Stimulated activated CD8-positive, alpha-beta memory T cell treated with anti-CD3 and anti-CD28 coated beads, Interleukin-15, amount 100 ng/mL, for 48 hours (primary cell): Measurements from ENCODE around the gene C8G.

Experiments
- DNase-seq, 2 donors: peaks; one replicate each; pipeline ENCODE4 v3.0.0-alpha.2; 2020; ENCODE audit warnings: low read depth in 2 of 2

Gene C8G

DNA sequence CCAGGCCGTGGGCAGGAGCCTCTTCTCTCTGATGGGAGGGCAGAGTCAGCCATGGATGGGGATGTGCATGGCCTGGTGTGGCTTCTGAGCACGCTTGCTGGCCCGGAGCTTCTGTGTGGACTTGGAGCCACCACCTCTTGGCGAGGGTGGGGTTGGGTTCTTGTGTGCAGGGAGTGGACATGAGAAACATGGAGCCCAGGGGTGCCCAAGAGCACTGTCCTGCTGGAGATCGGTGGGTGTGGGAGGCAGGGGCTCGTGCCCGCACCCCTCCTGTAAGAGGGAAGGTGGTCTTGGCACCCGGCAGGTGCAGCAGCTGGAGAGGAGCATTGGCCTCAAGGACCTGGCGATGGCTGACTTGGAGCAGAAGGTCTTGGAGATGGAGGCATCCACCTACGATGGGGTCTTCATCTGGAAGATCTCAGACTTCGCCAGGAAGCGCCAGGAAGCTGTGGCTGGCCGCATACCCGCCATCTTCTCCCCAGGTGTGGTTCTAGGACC, 24.3 kb upstream of the C8G start:
- no peak for DNase-seq

DNA sequence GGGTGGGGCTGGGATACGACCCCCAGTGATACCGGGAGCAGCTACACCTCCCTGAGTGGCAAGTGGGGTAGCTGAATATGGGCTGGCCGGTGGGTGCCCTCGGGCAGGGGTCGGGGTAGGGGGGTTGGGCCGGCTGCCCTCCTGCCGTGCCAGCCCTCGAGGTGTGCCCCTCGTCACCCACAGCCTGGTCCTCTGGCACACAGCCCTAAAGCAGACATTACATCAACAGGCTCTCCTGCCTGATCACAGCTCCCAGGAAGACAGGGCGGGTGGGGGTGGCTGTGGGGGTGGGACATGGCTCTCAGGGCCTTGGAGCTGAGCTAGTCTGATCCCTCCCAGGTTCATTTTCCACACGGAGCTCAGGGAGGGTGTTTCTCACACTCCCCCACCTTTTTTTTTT, 23.7 kb upstream of the C8G start:
- no peak for DNase-seq

DNA sequence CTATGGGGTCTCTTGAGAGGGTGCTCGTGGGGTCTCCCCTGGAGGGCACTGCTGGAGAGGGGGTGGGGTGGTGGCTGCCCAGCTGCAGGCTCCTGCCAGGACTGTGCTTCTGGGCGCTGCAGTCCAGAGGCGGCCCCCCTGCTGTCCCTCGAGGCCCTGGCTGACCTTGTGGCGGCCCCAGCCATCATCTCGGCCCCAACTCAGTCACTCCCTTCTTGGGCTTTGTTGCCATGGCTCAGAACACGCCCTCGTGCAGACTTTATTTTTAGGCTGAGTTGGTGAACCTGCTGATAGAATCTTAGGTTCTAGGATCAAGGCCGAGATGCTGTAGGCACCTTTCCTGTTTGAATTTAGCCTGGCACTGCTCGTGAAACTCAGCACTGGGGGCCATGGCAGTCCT, 23.3 kb upstream of the C8G start:
- no peak for DNase-seq

DNA sequence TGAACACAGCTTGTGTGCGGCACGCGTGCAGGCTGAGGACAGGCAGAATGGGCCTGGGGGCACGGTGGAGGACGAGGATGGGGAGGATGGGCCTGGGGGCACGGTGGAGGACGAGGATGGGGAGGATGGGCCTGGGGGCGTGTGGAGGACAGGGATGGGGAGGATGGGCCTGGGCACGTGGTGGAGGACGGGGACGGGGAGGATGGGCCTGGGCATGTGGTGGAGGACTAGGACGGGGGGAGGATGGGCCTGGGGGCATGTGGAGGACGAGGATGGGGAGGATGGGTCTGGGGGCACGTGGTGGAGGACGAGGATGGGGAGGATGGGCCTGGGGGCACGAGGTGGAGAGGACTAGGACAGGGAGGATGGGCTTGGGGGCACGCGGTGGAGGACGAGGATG, 22.5 kb upstream of the C8G start:
- no peak for DNase-seq

DNA sequence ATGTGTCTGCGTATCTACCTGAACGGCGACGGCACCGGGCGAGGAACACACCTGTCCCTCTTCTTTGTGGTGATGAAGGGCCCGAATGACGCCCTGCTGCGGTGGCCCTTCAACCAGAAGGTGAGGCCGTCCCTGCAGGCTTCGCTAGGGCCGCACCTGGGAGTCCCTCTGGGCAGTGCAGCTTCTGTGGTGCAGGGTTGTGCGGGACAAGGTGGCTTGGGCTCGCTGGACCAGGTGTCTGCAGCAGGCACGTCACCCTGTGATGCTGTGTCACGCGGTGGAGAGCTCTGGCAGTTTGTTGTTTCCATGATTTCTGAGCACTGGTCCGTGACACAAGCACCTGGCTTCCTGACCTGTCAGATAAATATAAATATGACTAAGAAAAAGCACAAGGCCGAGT, 21.2 kb upstream of the C8G start:
- DNase-seq, result no peak

DNA sequence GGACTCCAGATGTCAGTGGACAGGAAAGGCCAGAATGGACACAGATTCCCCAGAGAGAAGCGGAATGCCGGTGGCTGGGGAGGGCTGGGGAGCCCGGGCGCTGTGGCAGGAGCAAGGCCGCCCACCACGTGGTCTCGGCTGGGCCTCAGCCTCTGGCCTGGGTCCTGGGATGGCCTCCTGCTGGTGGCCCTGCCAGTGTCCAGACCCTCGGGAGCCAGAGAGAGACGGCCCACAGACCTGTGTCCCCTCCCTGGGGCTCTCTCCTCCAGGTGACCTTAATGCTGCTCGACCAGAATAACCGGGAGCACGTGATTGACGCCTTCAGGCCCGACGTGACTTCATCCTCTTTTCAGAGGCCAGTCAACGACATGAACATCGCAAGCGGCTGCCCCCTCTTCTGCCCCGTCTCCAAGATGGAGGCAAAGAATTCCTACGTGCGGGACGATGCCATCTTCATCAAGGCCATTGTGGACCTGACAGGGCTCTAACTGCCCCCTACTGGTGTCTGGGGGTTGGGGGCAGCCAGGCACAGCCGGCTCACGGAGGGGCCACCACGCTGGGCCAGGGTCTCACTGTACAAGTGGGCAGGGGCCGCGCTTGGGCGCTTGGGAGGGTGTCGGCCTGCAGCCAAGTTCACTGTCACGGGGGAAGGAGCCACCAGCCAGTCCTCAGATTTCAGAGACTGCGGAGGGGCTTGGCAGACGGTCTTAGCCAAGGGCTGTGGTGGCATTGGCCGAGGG, 19.5 kb upstream of the C8G start:
- no peak for DNase-seq

DNA sequence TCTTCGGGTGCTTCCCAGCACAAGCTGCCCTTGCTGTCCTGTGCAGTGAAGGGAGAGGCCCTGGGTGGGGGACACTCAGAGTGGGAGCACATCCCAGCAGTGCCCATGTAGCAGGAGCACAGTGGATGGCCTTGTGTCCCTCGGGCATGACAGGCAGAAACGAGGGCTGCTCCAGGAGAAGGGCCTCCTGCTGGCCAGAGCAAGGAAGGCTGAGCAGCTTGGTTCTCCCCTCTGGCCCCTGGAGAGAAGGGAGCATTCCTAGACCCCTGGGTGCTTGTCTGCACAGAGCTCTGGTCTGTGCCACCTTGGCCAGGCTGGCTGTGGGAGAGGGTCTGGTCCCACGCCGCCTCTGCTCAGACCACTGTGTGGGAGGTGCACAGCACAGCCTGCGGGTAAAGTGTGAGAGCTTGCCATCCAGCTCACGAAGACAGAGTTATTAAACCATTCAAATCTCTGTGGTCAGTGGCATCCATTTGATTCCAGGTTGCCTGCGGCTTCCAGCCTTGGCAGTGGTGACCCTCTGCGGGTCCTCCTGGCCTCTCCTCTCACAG, 18.8 kb upstream of the C8G start:
- no peak for DNase-seq

DNA sequence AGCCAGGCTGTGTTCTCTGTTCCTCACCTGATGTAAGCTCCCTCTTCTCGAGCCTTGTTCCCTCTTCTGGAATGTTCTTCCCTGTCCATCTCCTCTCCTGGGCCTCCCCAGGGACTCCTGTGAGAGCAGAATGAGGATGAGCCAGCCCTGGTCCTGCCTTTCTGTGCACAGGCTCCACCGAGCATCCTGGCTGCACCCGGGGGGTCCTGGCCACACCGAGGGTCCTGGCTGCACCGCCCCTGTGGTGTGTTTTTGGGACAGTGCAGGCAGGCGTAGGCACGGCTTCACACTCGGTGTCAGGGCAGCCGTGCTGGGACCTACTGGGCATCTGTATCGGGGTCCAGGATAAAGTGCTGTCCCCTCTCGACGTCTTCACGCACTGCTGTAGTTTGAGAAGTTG, 18.3 kb upstream of the C8G start:
- no peak for DNase-seq

DNA sequence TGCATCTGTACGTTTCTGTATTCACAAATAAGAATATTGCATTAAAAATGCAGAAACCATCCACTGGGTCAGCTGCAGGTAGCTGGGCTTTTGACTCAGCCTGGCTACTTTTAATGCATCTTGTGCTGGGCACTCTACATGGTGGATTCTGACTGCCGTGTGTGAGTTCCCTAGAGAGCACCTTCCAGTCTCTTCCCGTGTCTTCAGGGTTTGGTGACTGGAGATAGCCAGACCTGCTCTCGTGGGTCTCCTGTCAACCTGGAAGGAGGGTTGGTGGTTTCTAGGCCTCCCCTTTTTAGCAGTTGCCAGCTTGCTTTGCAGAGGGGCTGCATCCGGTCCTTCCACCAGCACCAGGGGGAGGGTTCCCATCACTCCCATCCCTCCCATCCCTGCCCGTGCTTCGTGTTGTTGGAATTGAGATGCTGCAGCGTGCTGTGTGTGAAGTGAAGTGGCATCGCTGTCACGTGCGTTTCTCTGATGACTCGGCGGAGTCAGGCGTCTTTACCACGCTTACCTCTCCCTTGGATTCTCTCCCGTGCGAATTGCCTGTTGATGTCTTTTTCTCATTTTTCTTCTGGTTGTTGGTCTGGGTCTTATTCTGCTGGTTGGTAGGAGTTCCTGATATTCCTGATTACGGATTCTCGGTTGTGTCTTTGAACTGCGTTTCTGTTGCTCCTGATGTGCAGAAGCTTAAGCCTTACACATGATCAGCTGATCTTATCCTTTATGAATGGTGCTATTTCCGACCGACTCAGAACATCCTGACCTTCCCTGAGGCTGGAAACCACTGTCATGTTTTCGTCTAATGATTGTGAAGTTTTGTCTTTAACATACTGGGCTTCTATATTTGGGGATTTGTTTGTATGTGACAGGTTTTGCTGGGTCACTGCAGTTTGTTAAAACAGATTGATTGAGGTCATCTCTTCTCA, 17.4 kb upstream of the C8G start:
- no peak for DNase-seq

DNA sequence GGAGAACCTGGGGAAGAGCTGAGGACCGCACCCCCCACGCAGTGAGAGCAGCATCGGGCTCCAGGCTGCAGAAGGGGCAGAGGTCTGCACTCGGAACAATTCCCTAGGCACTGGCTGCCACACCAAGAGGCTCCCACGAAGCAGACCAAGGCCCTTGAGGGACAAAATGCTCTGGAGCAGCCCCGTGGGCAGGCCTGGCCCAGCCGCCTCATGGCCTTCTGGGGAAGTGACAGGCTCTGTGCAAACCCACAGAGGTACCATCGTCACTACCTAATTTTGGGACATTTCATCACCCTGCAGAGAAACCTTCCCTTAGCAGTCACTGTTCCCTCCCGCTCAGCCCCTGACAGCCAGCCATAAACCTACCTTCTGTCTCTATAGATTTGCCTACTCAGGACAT, 16.5 kb upstream of the C8G start:
- no peak for DNase-seq

DNA sequence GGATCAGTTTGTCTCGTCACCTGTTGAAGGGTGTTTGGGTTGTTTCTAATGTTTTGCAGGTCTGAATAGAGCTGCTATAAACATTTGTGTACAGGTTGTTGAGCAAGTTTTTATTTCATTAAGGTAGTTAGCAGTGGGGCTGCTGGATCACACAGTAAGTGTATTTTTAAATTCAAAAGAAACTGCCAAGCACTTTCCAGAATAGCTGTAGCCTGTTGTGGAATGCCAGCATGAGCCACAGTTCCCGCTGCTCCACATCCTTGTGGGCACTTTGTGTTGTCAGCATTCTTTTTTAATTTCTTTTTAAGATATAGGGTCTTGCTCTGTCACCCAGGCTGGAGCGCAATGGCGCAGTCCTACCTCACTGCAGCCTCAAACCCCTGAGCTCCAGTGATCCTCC, 15.0 kb upstream of the C8G start:
- DNase-seq, result no peak

DNA sequence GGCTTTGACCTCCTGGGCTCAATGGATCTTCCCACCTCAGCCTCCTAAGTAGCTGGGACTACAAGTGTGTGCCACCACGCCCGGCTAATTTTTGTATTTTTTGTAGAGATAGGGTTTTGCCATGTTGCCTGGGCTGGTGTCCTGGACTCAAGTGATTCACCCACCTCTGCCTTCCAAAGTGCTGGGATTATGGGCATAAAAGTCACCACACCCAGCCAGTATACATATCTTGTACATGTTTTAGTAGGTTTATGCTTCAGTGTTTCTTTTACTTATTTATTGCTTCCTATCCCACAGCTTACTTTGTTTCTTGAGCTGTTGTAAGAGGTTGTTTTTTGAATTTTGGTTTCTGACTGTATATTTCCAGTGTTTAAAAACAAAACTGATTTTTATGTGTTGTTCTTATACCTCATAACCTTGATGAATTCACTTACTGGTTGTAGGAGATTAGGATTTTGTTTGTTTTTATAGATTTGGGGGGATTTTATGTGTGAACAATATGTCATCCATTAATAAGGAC, 13.4 kb upstream of the C8G start:
- DNase-seq, result no peak

DNA sequence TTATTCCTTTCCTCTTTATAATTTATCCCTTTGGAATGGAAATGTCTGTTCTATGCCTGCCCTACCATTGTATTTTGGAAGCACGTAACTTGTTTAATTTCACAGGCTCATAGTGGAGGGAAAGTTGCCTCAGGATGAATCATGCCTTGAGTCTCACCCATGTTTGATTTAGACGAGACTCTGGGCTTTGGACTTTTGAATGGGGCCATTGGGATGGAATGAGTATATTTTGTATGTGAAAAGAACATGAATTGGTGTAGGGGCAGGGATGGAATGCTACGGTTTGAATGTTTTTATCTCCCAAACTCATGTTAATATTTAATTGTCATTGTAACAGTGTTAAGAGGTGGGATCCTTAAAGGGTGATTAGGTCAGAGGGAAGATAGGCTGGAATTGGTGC, 10.8 kb upstream of the C8G start:
- no peak for DNase-seq

DNA sequence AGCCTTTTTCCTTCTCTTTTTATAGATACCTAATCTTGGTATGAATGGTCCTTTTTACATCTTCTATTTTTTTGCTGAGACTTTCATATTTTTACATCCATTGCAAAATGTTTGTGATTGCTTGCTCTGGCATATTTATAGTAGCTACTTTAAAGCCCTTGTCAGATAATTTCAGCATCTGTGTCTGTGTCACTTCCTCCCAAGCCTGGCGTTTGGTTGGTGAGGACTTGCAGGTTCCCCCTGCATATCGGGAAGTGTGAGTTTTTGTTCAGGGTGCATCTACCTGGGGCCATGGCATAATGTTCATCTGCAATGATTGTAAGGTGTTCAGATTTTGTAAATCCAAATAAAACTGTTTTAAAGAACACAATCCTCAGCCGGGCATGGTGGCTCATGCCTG, 9.4 kb upstream of the C8G start:
- no peak for DNase-seq

DNA sequence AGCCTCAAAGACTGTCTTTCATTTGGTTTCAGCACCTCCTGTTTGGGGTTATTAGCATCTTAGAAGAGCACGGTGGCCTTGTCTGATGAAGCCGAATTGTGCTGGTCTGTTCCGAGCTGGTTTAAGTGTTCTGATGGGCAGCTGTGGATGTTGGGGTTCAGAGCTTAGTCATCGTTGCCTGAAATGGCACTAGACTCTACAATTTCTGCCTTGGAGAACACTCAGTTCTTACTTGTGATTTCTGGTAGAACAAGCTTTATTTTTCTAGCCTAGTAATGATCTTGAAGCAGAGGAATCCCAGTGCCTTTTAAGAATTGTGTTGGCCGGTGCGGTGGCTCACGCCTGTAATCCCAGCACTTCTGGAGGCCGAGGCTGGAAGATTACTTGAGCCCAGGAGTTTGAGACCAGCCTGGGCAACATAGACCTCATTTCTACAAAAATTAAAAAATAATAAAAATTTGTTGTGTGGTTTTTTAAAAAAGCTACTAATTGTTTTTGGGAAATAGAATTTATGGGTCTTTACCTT, 8.3 kb upstream of the C8G start:
- no peak for DNase-seq

DNA sequence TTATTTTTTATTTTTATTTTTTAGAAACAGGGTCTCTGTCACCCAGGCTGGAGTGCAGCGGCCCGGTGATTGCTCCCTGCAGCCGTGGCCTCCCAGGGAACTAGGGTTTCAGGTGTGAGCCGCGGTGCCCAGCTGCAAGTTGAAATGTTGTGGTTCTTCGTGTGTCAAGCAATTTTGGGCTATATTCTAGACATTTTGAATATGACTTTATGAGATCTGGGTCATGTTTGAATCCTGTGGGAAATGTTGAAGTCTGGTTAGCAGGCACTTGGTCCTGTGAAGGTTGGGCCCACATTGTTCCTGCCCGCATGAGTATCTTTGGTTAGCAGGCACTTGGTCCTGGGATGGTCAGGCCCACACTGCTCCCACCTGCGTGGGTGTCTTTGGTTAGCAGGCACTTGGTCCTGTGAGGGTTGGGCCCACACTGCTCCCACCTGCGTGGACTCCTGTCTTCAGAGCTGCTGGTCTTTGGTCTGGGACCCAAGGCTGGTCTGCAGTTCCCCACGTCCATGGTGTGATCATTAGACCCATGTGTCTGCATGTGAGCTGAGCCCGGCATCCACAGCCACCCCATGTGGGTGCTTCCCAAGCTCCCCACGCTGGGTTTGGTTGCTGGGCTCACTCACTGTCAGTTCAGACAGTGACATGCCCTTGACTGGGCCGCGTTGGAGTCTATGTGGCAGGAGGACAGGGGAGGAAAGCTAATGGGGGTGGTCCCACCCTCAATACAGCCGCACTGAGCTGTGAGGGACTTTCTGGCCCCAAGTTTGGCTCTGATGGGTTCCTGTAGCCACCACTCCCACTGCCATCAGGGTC, 7.6 kb upstream of the C8G start:
- no peak for DNase-seq

DNA sequence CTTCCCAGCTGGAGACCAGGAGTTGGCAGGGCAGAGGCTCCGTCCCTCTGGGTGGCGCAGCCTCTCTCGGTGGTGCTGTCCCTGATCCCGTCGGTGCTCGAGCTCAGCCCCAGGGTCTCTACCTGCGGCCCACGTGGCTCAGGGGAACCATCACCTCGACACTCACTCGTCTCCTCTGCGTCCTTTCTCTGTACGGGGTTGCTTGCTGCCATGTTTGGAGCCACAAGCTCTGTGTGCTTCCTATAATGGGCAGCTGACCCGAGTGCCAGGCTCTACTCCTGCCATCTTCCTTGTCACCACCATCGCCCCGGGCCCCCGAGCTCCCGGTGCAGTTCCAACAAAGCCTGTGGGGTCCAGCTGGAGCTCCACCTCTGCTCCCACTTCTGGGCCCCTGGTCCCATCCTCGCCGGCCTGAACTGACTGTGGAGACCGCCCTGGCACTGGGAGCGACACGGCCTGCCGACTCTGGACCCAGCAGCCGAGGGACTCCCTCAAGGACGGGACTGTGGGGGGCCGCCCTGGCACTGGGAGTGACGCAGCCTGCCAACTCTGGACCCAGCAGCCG, 5.5 kb upstream of the C8G start:
- DNase-seq, result no peak

DNA sequence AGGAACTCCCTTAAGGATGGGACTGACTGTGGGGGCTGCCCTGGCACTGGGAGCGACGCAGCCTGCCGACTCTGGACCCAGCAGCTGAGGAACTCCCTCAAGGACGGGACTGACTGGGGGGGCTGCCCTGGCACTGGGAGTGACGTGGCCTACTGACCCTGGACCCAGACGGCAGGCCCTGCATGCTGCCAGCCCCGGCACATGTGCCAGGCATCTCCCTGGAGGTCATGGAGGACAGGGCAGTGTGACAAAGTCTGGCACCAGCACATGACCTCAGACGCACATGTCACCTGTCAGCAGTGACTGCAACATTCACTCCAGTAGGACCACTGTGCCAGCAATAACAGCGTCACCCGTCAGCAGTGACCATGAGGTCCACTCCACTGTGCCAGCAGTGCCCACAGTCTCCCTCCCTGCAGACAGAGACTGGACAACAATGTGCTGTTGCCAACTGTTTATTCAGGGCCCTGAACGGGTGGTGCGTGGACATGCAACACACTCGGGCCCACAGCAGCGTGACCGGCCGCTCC, 5.0 kb upstream of the C8G start:
- DNase-seq, result no peak

DNA sequence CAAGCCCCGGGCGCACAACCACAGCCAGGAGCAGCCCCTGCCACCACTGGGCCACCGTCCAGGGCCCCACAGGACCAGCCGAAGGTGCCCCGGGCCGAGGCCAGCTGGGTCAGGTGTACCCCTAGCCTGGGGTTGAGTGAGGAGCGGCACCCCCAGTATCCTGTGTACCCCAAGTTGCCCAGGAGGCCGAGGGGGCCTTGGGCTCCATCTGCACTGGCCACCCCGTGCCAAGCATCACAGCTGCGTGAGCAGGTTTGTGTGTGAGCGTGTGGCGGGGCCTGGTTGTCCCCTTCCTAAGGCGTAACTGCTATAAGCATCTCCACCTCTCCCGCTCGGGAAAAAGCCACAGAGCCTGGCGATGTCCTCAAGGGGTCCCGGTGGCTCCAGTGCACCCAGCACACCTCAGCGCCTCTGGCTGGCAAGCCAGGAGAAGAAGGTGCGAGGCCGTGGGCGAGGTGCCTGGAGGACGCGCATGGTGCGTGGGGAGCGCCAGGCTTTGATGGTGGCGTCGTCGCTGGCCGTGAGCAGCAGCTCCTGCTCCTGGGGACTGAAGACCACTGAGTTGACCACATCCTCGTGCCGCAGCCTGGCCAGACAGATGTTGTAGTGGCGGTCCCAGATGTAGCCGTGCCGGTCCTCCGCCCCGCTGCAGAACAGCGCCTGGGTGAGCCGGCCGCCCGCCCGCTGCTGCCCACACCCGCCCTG, 4.4 kb upstream of the C8G start:
- no peak for DNase-seq
